Keratinocyte (primary cell): ENCODE results near the gene RPL6. TPM values are rescaled to one million over a fixed set of nuclear protein-coding genes. Genes with fewer than 3 reads are reported as not detected.

Experiments used
- DNase-seq: peaks from one replicate; pipeline ENCODE4 v3.0.0-alpha.2; 2011; ENCODE audit warnings: low read depth, missing footprints, low spot score
- FAIRE-seq: peaks from 2 replicates; lab custom pipeline; 2011; peaks lifted over from hg19 to GRCh38; lab: Jason Lieb, UNC
- H2AFZ ChIP-seq: 2 replicates; pipeline ENCODE4 v1.6.0; 2012; ENCODE audit warnings: low read length, control low read depth, inconsistent platforms; ENCODE audit not compliant: control insufficient read depth
- H3K27ac ChIP-seq: 2 replicates; pipeline ENCODE4 v1.5.1; 2011; ENCODE audit warnings: low read length; ENCODE audit not compliant: control insufficient read depth, insufficient read depth
- H3K27me3 ChIP-seq: 3 replicates; pipeline ENCODE4 v1.6.0; 2011; ENCODE audit warnings: low read length; ENCODE audit not compliant: control insufficient read depth, insufficient read depth; ENCODE audit errors: extremely low read depth
- H3K36me3 ChIP-seq, 2 experiments: 2 replicates in 1 of 2; 3 replicates in 1 of 2; pipeline ENCODE4 v1.5.1; 2011; ENCODE audit warnings: low read length in 2 of 2, mild to moderate bottlenecking in 1 of 2; ENCODE audit not compliant: control insufficient read depth in 2 of 2, insufficient read depth in 2 of 2; ENCODE audit errors: extremely low read depth in 1 of 2
- H3K4me1 ChIP-seq: 3 replicates; pipeline ENCODE4 v1.5.1; 2011; ENCODE audit warnings: low read length; ENCODE audit not compliant: control insufficient read depth, insufficient read depth; ENCODE audit errors: extremely low read depth
- H3K4me2 ChIP-seq: 3 replicates; pipeline ENCODE4 v1.6.0; 2011; ENCODE audit warnings: low read depth, low read length; ENCODE audit not compliant: control insufficient read depth, insufficient read depth; ENCODE audit errors: extremely low read depth
- H3K4me3 ChIP-seq, 3 experiments: fragments of 200-600 bp in 1 of 3; sonication (generic) in 1 of 3; 2 replicates in 2 of 3; 3 replicates in 1 of 3; pipeline ENCODE4 v1.5.1; 2011 to 2016; ENCODE audit warnings: low read length in 3 of 3, mild to moderate bottlenecking in 3 of 3, control low read depth in 2 of 3, inconsistent platforms in 1 of 3, low read depth in 1 of 3, mixed read lengths in 1 of 3, mixed run types in 1 of 3, moderate library complexity in 1 of 3; ENCODE audit not compliant: control insufficient read depth in 2 of 3, insufficient read depth in 2 of 3; ENCODE audit errors: extremely low read depth in 1 of 3
- H3K79me2 ChIP-seq: 2 replicates; pipeline ENCODE4 v1.6.0; 2012; ENCODE audit warnings: low read length; ENCODE audit not compliant: control insufficient read depth, insufficient read depth
- H3K9ac ChIP-seq: 3 replicates; pipeline ENCODE4 v1.6.0; 2011; ENCODE audit warnings: low read length; ENCODE audit not compliant: control insufficient read depth, insufficient read depth; ENCODE audit errors: extremely low read depth
- H3K9me1 ChIP-seq: 3 replicates; pipeline ENCODE4 v1.6.0; 2011; ENCODE audit warnings: low read length; ENCODE audit not compliant: control insufficient read depth, insufficient read depth; ENCODE audit errors: extremely low read depth
- H3K9me3 ChIP-seq: 2 replicates; pipeline ENCODE4 v1.5.1; 2012; ENCODE audit warnings: low read depth, low read length; ENCODE audit not compliant: control insufficient read depth
- H4K20me1 ChIP-seq: 3 replicates; pipeline ENCODE4 v1.6.0; 2011; ENCODE audit warnings: low read length; ENCODE audit not compliant: control insufficient read depth, insufficient read depth; ENCODE audit errors: extremely low read depth
- EZH2 ChIP-seq: IDR thresholded peaks from one replicate; pipeline ENCODE4 v1.6.1; 2012; ENCODE audit warnings: inconsistent platforms, mild to moderate bottlenecking, low read length, moderate library complexity
- dilution Hi-C: fragments of 300-500 bp; cut with MboI; formaldehyde crosslinking; loops from one replicate; pipeline ENCODE4 v1.7.0; 2020; ENCODE audit warnings: low sequenced_read_pairs; ENCODE audit not compliant: extremely low pct_ligation_motif_present
- polyA plus RNA-seq, 5 experiments: library from polyadenylated mRNA; depleted of rRNA in 3 of 5; stranded (reverse) in 3 of 5; stranded (forward) in 1 of 5; unstranded in 1 of 5; fragments of >200 nt; gene quantifications; 1 replicate in 1 of 5; 2 replicates in 3 of 5; 3 replicates in 1 of 5; pipeline versions ENCODE4 v1.2.1 to v1.2.3, GENCODE V29; 2011 to 2012; ENCODE audit warnings: missing spikeins in 2 of 5, low read depth in 1 of 5, low replicate concordance in 1 of 5
- TF ChIP-seq, protein P1 (sequence below), 3 experiments: IDR thresholded peaks in 1 of 3; conservative IDR thresholded peaks in 1 of 3; optimal IDR thresholded peaks in 1 of 3; 2 replicates in 2 of 3; 3 replicates in 1 of 3; pipeline versions ENCODE3 to v1.5.1; 2011; ENCODE audit warnings: low read length in 3 of 3, mild to moderate bottlenecking in 3 of 3, moderate library complexity in 2 of 3, control low read depth in 1 of 3, inconsistent platforms in 1 of 3; ENCODE audit not compliant: insufficient read depth in 2 of 3; ENCODE audit errors: extremely low read depth in 1 of 3

The RPL6 gene
- polyA plus RNA-seq, 1 donor (not counting 4 experiments of a cell fraction or from before 2014, with no cell fraction given), result 2,338 TPM

DNA sequence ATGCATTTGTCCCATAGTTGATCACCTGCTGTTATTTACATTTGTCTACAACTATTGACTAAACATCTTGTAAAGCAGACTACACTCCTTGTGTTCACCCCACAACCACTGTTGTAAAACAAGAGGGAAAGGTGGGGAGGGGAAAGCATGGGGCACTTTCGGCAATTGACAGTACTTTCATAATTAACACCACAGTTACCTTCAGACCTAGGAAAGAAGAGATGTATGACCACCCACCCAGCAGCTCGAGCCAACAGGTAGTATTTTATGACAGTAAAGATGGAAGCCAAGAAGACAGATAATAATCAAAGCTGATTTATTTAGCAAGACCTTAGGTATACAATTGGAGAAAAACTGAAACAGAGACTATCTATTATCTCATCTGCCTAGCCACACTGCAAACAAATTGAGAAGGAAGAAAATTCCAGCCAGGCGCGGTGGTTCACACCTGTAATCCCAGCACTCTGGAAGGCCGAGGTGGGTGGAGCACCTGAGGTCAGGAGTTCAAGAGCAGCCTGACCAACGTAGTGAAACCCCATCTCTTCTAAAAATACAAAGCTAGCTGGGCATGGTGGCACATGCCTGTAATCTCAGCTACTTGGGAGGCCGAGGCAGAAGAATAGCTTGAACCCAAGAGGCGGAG lies 38.4 kb downstream of the RPL6 start:
- no peaks in the 10 kb centered on the region for H3K4me1 ChIP-seq
- H3K9ac ChIP-seq, result no peak overlapping the region
- no peaks in the 10 kb centered on the region for H4K20me1 ChIP-seq
- no peaks in the 10 kb centered on the region for H3K9me3 ChIP-seq
- no peak overlapping the region for H3K4me2 ChIP-seq
- no peak overlapping the region for H3K4me3 ChIP-seq
- no peaks in the 10 kb centered on the region for H3K27me3 ChIP-seq
- H3K9me1 ChIP-seq, result no peaks in the 10 kb centered on the region
- dilution Hi-C loops, result no loop called here
- FAIRE-seq (no peak), DNase-seq (no peak)
- H3K36me3 ChIP-seq, result no peaks in the 10 kb centered on the region
- no peak overlapping the region for H2AFZ ChIP-seq
- H3K27ac ChIP-seq, result no peak overlapping the region
- no peak for TF ChIP-seq EZH2
- TF ChIP-seq, protein P1, sequence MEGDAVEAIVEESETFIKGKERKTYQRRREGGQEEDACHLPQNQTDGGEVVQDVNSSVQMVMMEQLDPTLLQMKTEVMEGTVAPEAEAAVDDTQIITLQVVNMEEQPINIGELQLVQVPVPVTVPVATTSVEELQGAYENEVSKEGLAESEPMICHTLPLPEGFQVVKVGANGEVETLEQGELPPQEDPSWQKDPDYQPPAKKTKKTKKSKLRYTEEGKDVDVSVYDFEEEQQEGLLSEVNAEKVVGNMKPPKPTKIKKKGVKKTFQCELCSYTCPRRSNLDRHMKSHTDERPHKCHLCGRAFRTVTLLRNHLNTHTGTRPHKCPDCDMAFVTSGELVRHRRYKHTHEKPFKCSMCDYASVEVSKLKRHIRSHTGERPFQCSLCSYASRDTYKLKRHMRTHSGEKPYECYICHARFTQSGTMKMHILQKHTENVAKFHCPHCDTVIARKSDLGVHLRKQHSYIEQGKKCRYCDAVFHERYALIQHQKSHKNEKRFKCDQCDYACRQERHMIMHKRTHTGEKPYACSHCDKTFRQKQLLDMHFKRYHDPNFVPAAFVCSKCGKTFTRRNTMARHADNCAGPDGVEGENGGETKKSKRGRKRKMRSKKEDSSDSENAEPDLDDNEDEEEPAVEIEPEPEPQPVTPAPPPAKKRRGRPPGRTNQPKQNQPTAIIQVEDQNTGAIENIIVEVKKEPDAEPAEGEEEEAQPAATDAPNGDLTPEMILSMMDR (optimal IDR thresholded peaks at IDR 0.05 in 1 of 3, IDR thresholded peaks at IDR 0.05 in 1 of 3, conservative IDR thresholded peaks at IDR 0.05 in 1 of 3; ENCODE audit: extremely low read depth in 1 of 3, insufficient read depth in 2 of 3, low read length in 3 of 3), result no peak
- peaks cover 46% of the 10 kb centered on the region for H3K79me2 ChIP-seq

DNA sequence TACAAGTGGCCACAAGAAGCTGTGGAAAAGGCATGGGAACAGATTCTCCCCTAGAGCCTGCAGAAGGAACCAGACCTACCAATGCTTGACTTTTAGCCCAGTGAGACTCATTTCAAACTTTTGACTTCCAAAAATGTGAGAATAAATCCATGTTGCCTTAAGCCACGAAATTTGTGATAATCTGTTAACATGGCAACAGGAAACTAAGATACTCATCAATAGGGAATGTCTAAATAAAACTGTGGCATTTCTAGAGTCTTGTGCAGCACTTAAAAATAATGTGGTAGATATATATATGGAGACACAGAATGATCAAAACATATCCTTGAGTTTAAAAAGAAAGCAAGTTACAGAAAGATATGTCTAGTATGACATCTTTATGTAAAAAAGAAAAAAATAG lies 39.2 kb downstream of the RPL6 start:
- H2AFZ ChIP-seq, result no peak overlapping the region
- FAIRE-seq, result no peak
- no peaks in the 10 kb centered on the region for H3K9me3 ChIP-seq
- TF ChIP-seq, protein P1 (optimal IDR thresholded peaks at IDR 0.05 in 1 of 3, IDR thresholded peaks at IDR 0.05 in 1 of 3, conservative IDR thresholded peaks at IDR 0.05 in 1 of 3; ENCODE audit: extremely low read depth in 1 of 3, insufficient read depth in 2 of 3, low read length in 3 of 3), result no peak
- no peak for TF ChIP-seq EZH2
- no peaks in the 10 kb centered on the region for H3K9me1 ChIP-seq
- H3K36me3 ChIP-seq, result no peaks in the 10 kb centered on the region
- H3K79me2 ChIP-seq, result peaks cover 44% of the 10 kb centered on the region
- no peak overlapping the region for H3K9ac ChIP-seq
- H3K27ac ChIP-seq, result no peak overlapping the region
- H3K4me3 ChIP-seq, result no peak overlapping the region
- H3K27me3 ChIP-seq, result no peaks in the 10 kb centered on the region
- H4K20me1 ChIP-seq, result no peaks in the 10 kb centered on the region
- DNase-seq, result no peak
- dilution Hi-C loops, result no loop called here
- no peaks in the 10 kb centered on the region for H3K4me1 ChIP-seq
- H3K4me2 ChIP-seq, result no peak overlapping the region
